GM15510 (cell line): ENCODE measurements around the gene CMSS1.

Experiments used
- POLR2A ChIP-seq: IDR thresholded peaks from 3 replicates; pipeline ENCODE4 v1.6.1; 2011; ENCODE audit warnings: borderline replicate concordance; ENCODE audit not compliant: insufficient read length; ENCODE audit errors: extremely low read depth

Gene CMSS1

DNA sequence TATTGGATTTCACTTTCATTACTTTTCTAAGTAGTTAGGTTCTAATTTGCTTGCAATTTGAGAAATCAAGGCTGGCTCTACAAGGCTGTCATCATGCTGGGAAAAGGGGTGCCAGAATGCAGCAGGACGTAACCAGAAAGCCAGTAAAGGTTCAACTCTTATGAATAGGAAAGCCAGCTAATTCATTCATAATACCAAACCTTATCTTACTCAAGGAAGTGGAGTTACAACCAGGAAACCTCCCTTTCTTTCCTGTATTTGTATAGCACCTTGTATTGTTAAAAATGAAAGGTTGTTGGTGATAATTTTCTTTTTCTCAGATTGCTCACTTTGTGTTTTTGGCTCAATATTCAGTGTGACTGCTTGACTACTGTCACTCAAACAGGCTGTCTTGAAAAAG is 187.3 kb downstream of the CMSS1 start:
- TF ChIP-seq POLR2A, result no peak

DNA sequence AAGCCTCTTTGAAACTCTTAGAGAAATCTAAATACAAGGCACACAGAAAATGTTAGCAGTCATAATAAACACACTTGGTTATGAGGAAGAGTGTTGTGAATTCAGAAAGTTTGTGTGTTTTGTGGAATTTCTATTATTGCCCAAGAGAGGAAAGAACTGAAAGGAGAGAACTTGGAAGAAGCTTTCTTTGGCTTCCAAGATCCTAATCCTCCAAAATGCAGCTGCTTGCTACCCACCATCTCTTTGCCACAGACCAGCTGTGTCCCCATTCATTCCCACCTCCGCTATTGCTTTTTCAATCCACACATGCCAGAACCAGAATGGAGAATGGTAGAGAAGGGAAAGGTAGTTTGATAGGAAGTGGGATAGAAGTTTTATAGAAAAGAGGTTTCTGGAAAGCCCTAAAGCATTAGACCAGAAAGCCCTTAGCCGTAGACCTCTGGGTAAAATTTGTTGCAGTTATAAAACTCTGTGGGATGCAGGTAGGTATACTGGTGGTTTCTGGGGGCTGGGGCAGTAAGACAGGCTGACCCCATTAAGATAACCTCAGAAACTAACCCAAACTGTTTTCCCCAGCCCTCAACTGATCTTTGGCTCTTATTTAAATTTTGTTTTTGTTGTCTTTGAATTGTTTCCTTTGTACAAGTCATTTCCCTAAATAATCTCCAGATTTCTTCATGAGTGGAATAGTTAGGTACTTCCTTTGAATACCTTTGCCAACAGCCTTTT is 188.2 kb downstream of the CMSS1 start:
- TF ChIP-seq POLR2A, result no peak

DNA sequence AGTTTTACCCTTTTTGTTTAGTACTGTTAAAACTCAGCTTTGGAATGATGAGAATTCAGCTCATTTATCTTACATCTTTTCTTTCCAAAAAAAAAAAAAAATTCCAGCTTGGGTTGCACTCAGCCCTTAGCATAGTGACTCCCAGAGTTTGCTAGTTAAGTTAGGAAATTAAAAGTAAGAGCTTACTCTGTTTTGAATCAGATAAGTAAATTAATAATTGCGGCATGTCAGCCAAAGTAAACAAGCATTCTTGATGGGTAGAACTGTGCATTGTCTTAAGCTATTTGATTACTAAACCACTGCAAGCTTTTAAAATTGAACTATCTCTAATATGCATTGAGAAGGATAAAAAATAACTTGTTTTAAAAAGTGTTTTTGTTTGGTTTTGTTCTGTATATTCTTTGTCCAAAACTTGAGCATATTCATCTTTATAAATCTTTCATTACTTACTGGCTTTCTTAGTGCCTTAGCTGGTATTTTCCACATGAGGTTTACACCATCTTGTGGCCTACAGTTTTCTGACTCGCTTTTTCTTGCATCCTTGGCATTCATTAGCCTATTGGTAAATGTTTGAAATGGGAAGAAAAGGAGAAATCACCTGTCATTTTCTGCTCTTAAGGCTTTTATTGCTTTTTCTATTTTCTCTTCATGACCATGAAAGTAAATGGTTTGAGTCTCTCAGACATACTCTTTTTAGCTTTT is 189.1 kb downstream of the CMSS1 start:
- TF ChIP-seq POLR2A, result no peak

DNA sequence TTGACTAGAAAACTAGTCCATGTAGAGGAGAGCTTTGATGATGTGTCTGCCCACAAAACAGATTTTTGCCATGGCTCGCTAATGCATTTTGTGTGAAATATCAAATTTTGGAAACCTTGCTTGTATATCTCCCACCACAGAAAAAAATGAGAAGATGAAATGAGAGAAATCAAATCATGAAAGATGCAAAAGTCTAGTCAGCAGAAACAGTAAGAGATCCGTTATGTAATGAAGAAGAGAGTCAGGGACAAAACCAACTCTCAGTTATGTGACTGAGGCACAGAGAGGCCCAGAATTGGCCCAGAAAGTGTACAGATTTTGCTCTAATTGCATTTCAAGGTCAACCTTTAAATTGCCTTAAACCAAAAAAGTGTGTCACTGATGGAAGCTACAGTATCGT is 189.7 kb downstream of the CMSS1 start:
- TF ChIP-seq POLR2A, result no peak

DNA sequence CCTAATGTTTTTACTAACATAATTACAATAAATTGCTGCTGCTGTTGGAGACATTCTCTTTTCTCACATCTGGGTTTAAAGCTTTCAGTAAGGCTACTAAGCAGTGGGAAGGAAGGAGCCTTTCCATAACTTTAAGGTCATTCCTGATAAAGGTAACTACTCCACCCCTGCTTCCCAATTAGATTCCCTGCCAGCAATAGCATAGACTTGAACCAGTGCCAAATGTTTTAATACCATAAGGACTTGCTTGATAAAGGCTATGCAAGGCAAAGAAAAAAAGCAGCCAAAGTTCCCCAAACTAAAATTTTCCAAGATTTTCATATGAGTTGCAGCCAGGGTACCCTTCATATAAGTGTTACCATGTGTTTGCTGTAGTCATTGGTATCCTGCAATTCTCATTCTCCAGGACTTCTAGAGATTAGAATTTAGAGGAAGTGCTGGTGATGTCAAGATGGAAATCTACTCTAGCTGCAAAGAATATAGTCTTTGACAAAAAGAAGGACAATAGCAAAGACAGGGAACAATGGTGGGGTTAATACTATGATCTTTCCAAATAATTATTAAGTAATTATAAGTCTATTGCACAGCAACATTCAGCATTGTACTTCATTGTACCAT is 190.5 kb downstream of the CMSS1 start:
- TF ChIP-seq POLR2A, result no peak

DNA sequence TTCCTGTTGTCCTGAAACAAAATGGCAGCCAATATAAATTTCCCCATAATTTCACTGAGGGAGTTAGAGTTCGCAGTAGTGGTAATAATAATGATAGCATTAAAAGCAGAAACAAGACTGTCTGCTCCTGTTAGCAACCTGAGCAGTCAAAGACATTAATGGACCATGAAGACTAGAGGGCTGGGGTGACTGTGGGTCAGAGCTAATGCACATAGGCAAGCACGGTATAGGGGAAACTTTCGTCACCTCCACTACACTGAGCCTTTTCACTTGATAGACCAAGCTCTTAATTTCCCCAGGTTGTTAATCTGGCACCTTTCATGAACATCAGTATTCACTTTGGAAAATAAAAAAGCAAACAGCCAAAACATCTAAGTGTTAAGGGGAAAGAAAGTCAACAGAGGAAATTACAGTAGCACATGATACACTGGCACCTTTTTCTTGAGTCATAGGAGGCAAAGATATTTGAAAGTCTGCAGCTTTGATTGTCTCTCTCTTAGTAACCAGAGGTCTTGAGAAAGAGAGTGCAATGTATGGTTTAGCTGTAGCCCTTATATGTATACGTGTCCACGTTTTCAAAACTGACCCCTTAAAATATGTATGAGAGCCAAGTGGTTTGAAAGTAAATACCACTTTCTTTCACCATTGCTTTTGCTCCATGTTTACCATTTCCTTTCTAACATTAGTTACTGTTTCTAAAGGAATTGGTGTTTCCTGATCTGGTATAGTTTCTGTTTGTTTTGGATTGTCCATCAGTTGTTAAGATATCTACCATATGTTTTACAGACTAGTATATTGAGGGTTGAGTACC is 191.8 kb downstream of the CMSS1 start:
- no peak for TF ChIP-seq POLR2A

DNA sequence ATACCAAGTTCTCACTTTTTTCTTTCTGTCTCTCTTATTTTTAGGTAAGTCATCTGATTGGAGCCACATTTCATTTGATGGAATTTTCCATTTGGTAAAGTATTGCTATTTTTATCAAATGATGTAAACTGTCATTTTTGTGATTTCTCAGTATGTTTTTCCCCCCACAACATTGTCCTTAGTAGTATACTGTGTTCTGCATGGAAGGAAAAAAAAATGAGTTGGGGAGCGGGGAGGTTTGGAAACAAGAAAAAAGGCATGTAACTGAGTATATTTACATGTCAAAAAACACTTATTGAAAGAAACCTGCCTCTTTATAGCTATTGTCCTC is 192.4 kb downstream of the CMSS1 start:
- TF ChIP-seq POLR2A, result no peak

DNA sequence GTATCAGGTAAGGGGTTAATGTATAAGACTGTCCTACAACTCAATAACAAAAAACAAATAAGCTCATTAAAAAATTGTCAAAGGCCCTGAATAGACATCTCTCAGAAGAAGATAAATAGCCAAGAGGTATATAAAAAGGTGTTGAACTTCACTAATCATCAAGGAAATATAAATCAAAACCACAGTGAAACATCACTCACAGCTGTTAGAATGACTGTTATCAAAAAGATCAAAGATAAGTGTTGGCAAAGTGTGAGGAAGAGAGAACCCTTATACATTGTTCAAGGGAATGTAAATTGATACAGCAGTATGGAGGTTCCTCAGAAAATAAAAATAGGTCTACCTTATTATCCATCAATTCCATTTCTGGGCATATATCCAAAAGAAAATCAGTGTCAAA is 201.1 kb downstream of the CMSS1 start:
- TF ChIP-seq POLR2A, result no peak

DNA sequence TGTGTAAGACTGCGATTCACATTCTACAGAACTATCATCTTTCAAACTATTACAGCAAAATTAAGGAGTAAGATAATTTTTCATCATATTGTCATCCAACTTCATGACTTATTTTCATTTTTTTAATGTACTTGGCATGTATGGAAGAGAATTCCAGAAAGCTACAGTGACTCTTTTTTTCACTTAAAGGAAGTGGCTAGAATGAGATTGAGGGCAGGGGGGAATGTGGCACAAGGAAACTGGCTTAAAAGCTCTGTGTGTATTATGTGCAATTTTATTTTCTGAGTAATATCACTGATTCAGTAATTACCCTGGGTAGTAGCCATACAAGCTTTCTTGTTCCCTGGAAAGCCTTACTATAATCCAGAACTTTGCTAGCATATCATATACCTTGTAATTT is 202.1 kb downstream of the CMSS1 start:
- no peak for TF ChIP-seq POLR2A

DNA sequence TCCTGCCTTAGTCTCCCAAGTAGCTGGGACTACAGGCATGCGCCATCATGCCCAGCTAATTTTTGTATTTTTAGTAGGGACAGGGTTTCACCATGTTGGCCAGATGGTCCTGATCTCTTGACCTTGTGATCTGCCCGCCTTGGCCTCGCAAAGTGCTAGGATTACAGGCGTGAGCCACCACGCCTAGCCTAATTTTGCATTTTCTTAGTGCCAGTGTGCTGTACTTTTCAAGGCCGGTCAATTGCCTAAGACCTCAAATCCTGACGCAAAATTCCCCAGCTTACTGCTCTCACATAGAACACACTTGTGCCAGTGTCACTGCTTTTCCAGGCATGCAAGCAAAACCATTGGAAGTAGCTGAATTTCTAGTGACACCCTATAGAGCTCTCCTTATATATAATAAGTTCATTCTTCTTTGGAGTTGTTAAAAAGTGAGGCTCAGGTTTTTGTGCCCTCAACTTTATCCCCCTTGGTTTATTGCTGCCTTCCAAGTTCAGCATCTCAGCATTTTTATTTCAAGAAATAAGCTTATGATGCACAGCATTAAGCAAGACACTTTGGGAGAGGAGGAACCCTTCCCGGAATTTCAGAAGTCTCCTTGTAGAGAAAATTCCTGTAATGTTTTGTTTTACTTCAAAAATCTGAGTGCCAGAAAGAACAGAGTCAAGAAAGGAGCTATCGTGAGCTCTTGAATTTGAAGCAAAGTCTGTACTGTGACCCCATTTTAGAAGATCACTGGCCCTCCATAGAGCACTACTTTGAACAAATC is 203.4 kb downstream of the CMSS1 start:
- no peak for TF ChIP-seq POLR2A

DNA sequence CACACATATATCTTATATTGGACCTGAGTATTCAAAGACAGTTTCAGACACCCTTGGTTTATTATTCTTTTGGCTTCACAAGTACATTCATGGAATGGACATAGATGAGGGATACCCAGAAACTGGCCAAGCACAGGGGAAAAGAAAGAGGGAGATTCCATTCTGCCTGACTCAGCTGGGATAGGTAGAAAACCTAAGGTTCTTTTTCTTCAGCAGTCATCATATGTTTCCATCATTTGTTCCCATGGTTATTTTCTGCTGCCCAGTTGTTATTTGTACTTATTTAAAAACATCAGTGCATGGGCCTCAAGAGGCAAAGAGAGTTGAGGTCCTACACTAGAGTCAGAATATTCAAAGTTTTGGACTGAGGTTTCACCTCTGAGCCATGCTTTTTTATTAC is 204.8 kb downstream of the CMSS1 start:
- no peak for TF ChIP-seq POLR2A

DNA sequence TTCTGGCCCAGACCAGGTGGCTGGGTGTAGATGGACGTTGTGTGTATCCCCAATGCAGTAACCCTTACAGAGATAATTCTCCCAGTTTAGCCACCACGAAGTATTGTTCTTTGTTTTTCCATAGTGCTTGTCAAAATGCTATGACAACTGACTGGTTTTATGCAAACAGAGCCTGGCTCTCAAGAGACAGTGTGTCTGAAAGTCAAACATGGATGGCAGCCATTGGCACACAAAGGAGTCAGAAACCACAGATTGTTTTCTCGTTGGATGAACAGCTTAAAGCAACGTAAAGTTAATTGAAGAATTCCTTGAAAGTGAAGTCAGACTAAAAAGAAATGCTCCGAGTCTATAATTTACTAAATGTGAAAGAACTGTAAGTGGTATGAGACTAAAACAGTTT is 205.5 kb downstream of the CMSS1 start:
- TF ChIP-seq POLR2A, result no peak

DNA sequence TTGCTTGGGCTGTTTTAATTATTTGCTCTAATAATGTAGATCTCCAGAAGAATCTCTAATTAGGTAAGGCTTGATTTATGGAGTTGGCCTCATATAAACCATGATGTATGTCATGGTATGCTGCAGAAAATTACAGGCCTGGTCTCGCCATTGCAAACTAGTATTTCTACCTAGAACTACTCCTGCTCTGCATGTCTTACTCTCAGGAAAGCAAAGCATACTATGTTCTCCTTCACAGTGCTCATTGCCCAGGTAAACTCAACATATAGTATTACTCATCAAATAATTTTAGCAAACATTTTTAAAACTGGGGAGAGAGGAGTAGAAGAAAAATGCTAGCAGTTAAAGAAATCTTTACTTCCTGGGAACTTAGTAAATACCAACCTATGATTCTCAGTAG is 205.9 kb downstream of the CMSS1 start:
- TF ChIP-seq POLR2A, result no peak

DNA sequence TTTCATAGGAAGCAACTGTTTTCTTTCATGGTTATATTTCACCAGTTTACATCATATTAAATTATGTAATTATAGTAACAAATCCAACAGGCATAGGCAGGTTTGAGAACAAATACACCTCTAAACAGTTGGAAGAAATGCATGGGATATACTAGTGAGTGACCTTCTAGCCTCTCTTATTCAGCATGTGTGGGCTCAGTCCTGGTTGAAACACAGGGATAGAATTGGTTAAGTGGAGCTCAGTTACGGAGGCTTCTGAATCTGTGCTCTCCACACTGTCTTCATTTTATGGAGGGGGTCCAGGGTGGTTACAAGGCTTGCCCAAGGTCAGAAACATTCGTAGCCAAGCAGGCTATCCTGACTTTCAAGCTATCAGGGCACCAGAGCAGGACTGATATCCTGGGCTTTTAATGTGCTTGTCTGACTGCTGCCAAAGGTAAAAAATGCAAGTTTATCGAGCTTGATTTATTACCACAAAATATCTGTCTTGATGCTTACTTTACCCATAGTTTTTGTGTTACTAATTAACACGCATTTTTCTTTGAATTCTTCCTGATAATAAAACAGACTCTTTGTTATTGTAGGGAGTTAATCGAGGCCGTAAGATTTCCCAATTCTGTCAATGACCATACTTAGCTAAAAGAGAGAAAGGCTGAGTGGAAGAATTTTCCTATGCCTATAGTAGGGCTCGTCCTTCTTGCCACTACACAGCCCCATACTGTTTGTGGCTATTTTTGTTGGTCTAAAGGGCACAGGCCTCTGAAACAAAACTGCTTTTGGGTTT is 207.1 kb downstream of the CMSS1 start:
- TF ChIP-seq POLR2A, result no peak

DNA sequence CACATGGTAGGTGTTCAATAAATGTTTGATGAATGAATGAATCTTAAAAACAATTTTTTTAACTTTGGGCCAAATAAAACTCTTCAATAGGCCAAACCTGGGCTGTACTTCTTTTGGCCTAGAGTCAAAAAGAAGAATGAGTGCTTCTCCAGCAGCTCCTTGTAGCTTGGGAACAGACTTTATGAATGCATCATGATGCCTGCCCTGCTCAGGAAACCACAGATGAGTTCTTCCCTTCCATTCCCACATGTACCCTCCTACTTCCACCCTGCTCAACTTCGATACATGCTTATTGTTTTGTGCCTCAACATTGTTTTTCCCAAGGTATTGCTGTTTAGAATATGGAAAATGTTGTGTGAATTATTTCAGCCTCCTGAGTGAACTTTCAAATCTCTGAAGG is 209.7 kb downstream of the CMSS1 start:
- no peak for TF ChIP-seq POLR2A

DNA sequence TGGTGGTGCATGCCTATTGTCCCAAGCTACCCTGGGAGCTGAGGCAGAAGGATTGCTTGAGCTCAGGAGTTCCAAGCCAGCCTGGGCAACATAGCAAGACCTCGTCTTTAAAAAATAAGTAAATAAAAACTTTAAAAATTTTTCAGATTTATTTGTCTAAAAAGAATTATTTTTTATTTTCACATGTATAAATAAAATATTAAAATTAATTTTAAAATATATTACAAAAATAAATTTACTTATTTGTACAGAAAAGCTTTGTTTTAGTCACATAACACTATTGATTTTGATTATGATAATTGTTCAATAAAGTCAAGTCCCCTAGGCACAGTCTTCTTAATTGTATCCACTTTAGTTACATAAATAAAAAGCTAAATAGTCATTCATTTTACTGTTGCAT is 211.4 kb downstream of the CMSS1 start:
- TF ChIP-seq POLR2A, result no peak
